Eye (tissue), 1 donor: Measurements from ENCODE around the gene OLFML2A.
"Not testable (repeated sequence)": the region's sequence is repeated elsewhere in the genome, so short reads cannot be mapped to it uniquely, and the experiment has no call there.

Source experiments
- DNase-seq: peaks from one replicate; pipeline ENCODE4 v3.0.0-alpha.2; 2015

OLFML2A gene

GRCh38 chr9:124776954-124777648, at the start of gene OLFML2A:
Gene OLFML2A (plus strand): TSS chr9:124777133. CDS start chr9:124777271, 138 bp downstream.
- DNase-seq: peak; percentile 70

- DNase-seq: no peak
Observed at GRCh38 chr9:124730772-124731171, 46.2 kb upstream of the OLFML2A start.

GRCh38 chr9:124733964-124734740, 42.8 kb upstream of the OLFML2A start:
- DNase-seq: no peak

- DNase-seq: not testable (repeated sequence)
Observed at GRCh38 chr9:124734741-124735083, 42.2 kb upstream of the OLFML2A start.

DNA sequence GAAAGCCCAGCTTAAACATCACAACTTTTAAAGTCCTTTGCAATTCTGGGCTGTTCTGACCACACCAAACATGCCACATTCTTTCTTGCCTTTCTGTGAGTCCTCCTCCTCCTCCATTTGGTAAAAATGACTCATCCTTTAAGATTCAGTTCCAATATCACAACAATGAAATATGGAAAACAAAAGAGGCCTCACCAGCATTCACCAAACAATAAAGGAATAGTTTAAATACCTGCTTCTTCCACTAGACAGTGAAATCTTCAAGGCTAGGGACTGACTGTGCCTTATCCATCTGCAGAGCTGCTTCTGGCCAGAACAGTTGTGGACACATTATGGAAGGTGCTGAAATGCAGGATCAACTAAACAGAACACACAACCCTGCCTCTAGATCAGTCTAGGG, 41.8 kb upstream of the OLFML2A start:
- no peak for DNase-seq

GRCh38 chr9:124738075-124738474, 38.9 kb upstream of the OLFML2A start:
- not testable (repeated sequence) for DNase-seq

DNA sequence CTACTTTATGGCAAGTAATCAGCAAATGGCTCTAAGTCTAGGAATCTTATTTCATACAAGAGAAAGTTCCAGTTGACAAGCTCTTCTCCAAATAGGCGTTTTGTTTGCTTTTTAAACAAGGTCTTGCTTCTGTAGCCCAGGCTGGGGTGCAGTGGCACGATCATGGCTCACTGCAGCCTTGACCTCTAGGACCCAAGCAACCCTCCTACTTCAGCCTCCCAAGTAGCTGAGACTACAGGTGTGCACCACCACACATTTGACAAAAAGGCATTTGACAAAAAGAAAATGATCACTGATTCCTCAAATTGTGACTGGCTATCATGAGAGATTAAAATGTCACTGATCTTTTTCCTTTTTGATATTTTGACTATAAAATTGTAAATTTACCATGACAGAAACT, 37.6 kb upstream of the OLFML2A start:
- no peak for DNase-seq

DNA sequence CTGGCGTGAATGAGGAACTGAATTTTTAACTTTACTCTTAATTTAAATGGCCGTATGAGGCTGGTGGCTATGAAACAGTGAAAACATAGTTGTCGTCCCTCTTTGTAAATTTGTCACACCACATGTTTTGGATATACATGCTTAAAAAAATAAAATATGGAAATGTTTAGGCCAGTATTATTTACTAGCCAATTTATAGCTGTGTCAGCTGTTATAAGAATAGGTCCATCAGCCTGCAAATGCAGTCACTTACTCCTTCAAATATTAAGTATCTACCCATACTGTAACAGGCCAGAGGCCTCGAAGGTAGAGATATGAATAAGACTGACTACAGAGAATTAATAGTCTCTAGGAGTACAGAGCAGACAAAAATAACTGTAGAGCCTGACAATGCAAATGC, 35.8 kb upstream of the OLFML2A start:
- no peak for DNase-seq

DNA sequence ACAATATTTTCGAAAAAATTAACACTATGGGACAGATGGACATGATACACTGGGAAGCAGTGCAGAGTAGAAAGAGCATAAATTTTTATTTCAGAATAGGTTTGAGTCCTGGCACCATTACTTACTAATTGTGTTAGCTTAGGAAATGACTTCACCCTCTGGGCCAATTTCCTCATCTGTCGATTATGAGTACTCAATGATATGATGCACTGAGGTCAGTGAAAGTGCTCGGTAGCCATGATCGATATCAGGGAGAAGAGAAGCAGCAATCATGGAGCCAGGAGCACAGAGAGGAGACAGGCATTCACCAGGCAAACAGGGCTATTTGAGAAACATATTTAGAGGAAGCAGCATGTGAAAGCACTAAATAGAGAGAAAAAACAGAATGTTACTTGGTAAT, 35.3 kb upstream of the OLFML2A start:
- no peak for DNase-seq

GRCh38 chr9:124742940-124743339, 34.0 kb upstream of the OLFML2A start:
- no peak for DNase-seq

DNA sequence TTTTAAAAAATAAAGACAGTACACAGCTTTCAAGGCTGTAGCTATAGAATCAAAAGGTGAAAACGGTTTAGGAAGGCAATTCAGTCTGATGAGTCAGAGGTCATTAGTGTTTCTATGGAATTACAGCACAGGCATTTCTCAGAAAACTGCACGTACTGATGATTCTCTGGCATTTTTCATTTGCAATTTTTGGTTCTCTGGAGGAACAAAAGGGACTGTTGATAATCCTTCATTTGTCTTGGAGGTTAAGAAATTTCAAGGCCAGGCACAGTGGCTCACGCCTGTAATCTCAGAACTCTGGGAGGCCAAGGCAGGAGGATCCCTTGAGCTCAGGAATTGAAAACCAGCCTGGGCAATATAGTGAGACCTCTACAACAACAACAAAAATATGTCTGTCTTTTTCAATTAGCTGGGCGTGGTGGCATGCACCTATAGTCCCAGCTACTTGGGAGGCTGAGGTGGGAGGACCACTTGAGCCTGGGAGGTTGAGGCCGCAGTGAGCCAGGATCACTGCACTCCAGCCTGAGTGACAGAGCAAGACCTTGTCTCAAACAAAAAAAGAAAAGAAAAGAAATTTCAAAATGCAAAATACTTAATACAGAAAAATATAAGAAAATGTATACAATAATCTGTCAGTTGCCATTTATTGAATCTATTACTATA, 33.1 kb upstream of the OLFML2A start:
- no peak for DNase-seq

DNA sequence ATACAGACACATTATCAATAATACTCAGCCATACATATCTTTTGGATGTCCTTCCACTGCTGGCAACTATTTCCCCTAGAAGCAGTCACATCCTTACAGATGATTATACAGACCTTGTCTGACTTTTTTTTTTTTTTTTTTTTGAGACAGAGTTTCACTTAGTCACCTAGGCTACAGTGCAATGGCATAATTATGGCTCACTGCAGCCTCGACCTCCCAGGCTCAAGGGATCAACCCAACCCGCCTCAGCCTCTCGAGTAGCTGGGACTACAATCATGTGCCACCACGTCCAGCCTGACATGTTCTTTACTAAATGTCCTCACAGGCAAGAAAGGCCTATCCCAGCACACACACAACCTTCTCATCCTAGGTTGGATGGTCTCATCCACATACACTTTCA, 29.9 kb upstream of the OLFML2A start:
- no peak for DNase-seq

GRCh38 chr9:124749284-124749683, 27.6 kb upstream of the OLFML2A start:
- no peak for DNase-seq

DNA sequence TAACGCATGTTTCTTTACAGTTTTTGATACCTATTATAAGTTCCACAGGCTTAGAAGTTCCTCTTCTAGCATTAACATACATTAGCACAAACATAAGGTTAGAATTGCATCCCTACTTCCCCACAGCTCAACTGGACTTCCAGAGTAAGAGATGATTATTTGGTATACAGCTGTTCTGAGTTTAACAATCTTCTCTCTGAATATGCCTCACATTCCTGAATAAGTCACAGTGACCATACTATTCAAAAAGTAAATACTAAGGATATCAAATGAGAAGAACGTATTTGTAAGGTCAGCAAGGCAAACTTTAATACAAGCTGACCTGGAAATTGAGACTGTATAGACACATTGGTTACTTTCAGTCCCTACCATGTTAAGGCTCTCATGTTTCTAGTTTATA, 27.2 kb upstream of the OLFML2A start:
- DNase-seq: no peak

GRCh38 chr9:124752967-124753366, 24.0 kb upstream of the OLFML2A start:
- DNase-seq: no peak

DNA sequence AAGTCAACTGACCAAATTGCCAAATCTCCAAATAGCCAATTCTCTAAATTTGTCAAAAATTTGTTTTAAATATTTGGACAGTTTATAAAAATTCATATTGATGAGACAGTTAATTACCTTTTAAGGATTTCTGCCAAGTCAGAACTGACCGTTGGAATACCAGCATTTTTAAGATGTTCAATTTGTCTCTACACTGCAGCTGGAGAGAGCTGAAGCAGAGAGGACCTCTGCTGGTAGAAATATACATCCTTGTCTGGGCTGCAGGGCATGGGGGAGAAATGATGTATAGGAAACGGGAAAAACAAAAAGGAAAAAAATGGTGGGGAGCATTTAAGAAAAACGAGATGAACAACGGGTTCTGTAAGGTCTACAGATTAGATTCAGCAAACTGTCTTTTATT, 22.6 kb upstream of the OLFML2A start:
- DNase-seq: peak; percentile 36

DNA sequence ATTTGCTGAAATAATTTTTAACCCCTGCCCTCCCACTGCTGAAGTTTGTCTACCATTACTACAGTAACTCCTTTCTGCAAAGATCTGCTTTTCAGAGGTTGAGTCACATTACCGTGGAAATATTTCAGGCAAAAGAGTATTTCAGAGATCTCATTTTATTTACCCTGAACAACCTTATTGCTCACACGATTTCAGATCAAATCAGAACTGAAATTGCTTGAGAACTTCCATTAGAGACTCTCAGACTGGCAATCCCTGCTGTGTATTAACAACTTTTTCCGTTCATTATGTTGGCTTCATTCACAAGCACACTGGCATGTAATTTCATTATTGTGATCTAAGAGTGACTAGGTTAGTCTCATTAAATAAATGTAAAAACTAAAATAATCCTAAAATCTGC, 21.9 kb upstream of the OLFML2A start:
- DNase-seq: no peak

GRCh38 chr9:124756011-124756410, 20.9 kb upstream of the OLFML2A start:
- no peak for DNase-seq

- DNase-seq: no peak
Observed at GRCh38 chr9:124757616-124758015, 19.3 kb upstream of the OLFML2A start.

GRCh38 chr9:124758061-124758460, 18.9 kb upstream of the OLFML2A start:
- no peak for DNase-seq

DNA sequence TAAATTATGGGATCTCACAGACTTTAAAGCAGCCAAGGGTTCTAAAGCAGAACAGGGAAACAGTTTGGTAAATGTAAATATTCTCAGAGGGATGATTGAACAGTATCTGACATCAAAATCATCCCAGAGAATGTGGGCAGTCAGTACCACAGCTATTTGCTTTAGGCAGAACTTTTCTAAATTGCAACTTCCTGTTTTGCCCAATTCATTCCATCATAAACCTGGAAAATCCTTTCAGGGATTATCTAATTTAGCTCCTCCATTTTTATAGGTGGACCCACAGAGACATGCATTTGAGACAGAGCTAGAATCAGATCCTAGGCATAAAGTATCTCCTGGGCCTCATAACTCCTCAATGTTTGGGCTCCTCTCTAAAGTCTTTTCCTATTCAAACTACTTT, 18.2 kb upstream of the OLFML2A start:
- DNase-seq: no peak

- no peak for DNase-seq
Observed at GRCh38 chr9:124759327-124759726, 17.6 kb upstream of the OLFML2A start.

DNA sequence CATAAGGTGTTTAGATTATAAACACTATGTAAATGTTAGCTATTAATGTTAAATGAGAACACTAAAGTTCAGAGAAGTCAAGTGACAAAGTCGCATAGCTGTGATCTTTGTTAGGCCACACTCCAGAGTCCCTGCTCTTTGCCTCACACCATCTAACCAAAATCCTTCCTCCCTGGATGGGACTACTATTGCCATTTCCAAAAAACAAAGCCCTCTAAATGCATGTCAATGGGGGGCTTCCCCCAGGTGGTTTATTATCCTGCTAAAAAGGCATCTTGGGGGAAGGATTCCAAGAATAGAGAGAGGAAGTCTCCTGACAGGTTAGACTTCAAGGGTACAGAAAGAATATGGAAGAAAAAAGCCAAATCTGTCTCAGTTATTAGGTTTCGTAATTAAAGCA, 16.2 kb upstream of the OLFML2A start:
- DNase-seq: no peak

- DNase-seq: no peak
Observed at GRCh38 chr9:124761196-124761595, 15.7 kb upstream of the OLFML2A start.
